GM23248 (cell line): Measurements from ENCODE around the gene RPL39L.

Source experiments
- EZH2 ChIP-seq: fragments of 200-600 bp; sonication (generic); IDR thresholded peaks from 2 replicates; pipeline ENCODE4 v1.6.1; 2018; ENCODE audit warnings: antibody characterized with exemption, mild to moderate bottlenecking; ENCODE audit not compliant: insufficient read depth, poor library complexity, severe bottlenecking
- EZH2phosphoT487 ChIP-seq: fragments of 200-600 bp; sonication (generic); IDR thresholded peaks from 2 replicates; pipeline ENCODE4 v1.6.1; 2018; ENCODE audit warnings: antibody characterized with exemption, moderate library complexity, mild to moderate bottlenecking, low read depth; ENCODE audit not compliant: insufficient read depth

GRCh38 chr3:187103251-187103650 lies 36.0 kb downstream of the RPL39L start:
- TF ChIP-seq EZH2phosphoT487 (no peak), EZH2 (no peak)
